K562 (cell line): Measurements from ENCODE around the gene TESK1. TPM values are rescaled to one million over a fixed set of nuclear protein-coding genes. Genes with fewer than 3 reads are reported as not detected.

ENCODE experiments used
- ARID2 ChIP-seq: fragments of 450-650 bp; IDR thresholded peaks from 2 replicates; pipeline ENCODE4 v1.6.1; 2017; ENCODE audit warnings: antibody characterized with exemption, mild to moderate bottlenecking
- BRD4 ChIP-seq: fragments of 200-600 bp; sonication (generic); IDR thresholded peaks from 2 replicates; pipeline ENCODE4 v1.6.1; 2017; ENCODE audit warnings: inconsistent platforms
- BRF2 ChIP-seq: IDR thresholded peaks from 3 replicates; pipeline ENCODE4 v1.6.1; 2011; ENCODE audit warnings: borderline replicate concordance, mild to moderate bottlenecking; ENCODE audit not compliant: insufficient read length, insufficient read depth
- CBFA2T2 ChIP-seq: fragments of 450-650 bp; conservative IDR thresholded peaks from 2 replicates; pipeline ENCODE4 v1.6.1; 2017; ENCODE audit warnings: mild to moderate bottlenecking
- CGGBP1 ChIP-seq: fragments of 250-450 bp; sonication (Bioruptor Pico); IDR thresholded peaks from 2 replicates; pipeline ENCODE4 v1.9.0; 2021; ENCODE audit warnings: mild to moderate bottlenecking
- CSDE1 ChIP-seq, 2 experiments: fragments of 450-650 bp; IDR thresholded peaks; 2 replicates each; pipeline ENCODE4 v1.6.1; 2016; ENCODE audit warnings: mild to moderate bottlenecking in 1 of 2
- DEAF1 ChIP-seq: fragments of 450-650 bp; formaldehyde crosslinking; IDR thresholded peaks from 2 replicates; pipeline ENCODE4 v1.4.0; 2020; ENCODE audit warnings: mild to moderate bottlenecking, moderate library complexity
- FOXK1 ChIP-seq: sonication (generic); formaldehyde crosslinking; IDR thresholded peaks from 2 replicates; pipeline ENCODE4 v1.8.0; 2022; ENCODE audit warnings: missing genetic modification reagents, mild to moderate bottlenecking, borderline replicate concordance
- JUNB ChIP-seq: fragments of 450-650 bp; formaldehyde crosslinking; conservative IDR thresholded peaks from 2 replicates; pipeline ENCODE4 v1.4.0; 2020; ENCODE audit warnings: mild to moderate bottlenecking
- NONO ChIP-seq, 2 experiments: fragments of 200-400 bp in 1 of 2; fragments of 450-650 bp in 1 of 2; formaldehyde crosslinking in 1 of 2; IDR thresholded peaks; 2 replicates each; pipeline ENCODE4 v1.6.1; 2017; ENCODE audit warnings: low read depth in 2 of 2, mild to moderate bottlenecking in 2 of 2, moderate library complexity in 2 of 2, low read length in 1 of 2
- SRSF9 ChIP-seq: fragments of 200-400 bp; formaldehyde crosslinking; IDR thresholded peaks from 2 replicates; pipeline ENCODE4 v1.6.1; 2017; ENCODE audit warnings: low read depth, low read length, borderline replicate concordance
- SUPT5H ChIP-seq: fragments of 450-650 bp; IDR thresholded peaks from 2 replicates; pipeline ENCODE4 v1.6.1; 2016
- XRCC4 ChIP-seq: IDR thresholded peaks from one replicate; pipeline ENCODE4 v1.6.1; 2011; ENCODE audit not compliant: insufficient read depth, insufficient read length; ENCODE audit errors: extremely low read depth
- ZNF318 ChIP-seq, 2 experiments: fragments of 450-650 bp; IDR thresholded peaks; 2 replicates each; pipeline ENCODE4 v1.6.1; 2016; ENCODE audit warnings: mild to moderate bottlenecking in 2 of 2, borderline replicate concordance in 1 of 2, low read depth in 1 of 2, moderate library complexity in 1 of 2
- ZNF41 ChIP-seq: fragments of 250-450 bp; sonication (Bioruptor Pico); conservative IDR thresholded peaks from 2 replicates; pipeline ENCODE4 v1.4.0; 2020; ENCODE audit warnings: mild to moderate bottlenecking
- ZNF511 ChIP-seq: sonication (generic); formaldehyde crosslinking; IDR thresholded peaks from 2 replicates; pipeline ENCODE4 v1.8.0; 2022; ENCODE audit warnings: mild to moderate bottlenecking, missing genetic modification reagents
- ZNF551 ChIP-seq: fragments of 250-450 bp; sonication (Bioruptor Pico); IDR thresholded peaks from 2 replicates; pipeline ENCODE4 v1.5.0; 2021; ENCODE audit warnings: mild to moderate bottlenecking, moderate library complexity
- polyA plus RNA-seq, 8 experiments: library from polyadenylated mRNA; depleted of rRNA in 4 of 8; stranded (reverse) in 5 of 8; unstranded in 3 of 8; fragments of >200 nt; fragmentation: Nextera tagmentation in 2 of 8; fragmentation: Illumina TruSeq in 1 of 8; extraction: Ambion mirVana in 2 of 8; extraction: Trizol in 1 of 8; gene quantifications; 2 replicates each; pipeline versions ENCODE4 v1.2.1 to v1.2.3, GENCODE V29; 2011 to 2014; ENCODE audit warnings: inconsistent platforms in 1 of 8, missing spikeins in 1 of 8
- total RNA-seq, 7 experiments: library from RNA; depleted of rRNA in 6 of 7; stranded (reverse); fragments of >200 nt in 6 of 7; fragmentation: Illumina TruSeq in 2 of 7; extraction: Trizol in 2 of 7; gene quantifications; 2 replicates each; pipeline versions ENCODE4 v1.2.1 to v1.2.3, GENCODE V29; 2011 to 2021; ENCODE audit warnings: low replicate concordance in 1 of 7

Gene TESK1
- total and polyA plus RNA-seq, 9 of the 15 experiments (the other 6 are each of a cell fraction or from before 2014, with no cell fraction given), result 0.07 to 10.4 (median 4.1) TPM

GRCh38 chr9:35603986-35604577 lies 980 bp upstream of the TESK1 start (continued):
- TF ChIP-seq ZNF318 (IDR thresholded peaks at IDR 0.05; ENCODE audit: borderline replicate concordance in 1 of 2, low read depth in 1 of 2) (no peak), FOXK1 (CRISPR knock-in tag) (no peak), CGGBP1 (CRISPR knock-in tag) (no peak), ZNF551 (CRISPR knock-in tag) (no peak), ARID2 (no peak), DEAF1 (CRISPR knock-in tag) (no peak), SUPT5H (no peak; the same call in 1 of the 2 replicates), CSDE1 (IDR thresholded peaks at IDR 0.05) (no peak), XRCC4 (no peak), BRD4 (no peak), CBFA2T2 (no peak), ZNF511 (CRISPR knock-in tag) (no peak), ZNF41 (CRISPR knock-in tag) (no peak), BRF2 (no peak), JUNB (CRISPR knock-in tag) (no peak), NONO (IDR thresholded peaks at IDR 0.05; ENCODE audit: low read depth in 2 of 2, low read length in 1 of 2) (no peak), SRSF9 (no peak)
